Endodermal cell (in vitro differentiated cells): ENCODE results near the gene SERPINA9. TPM values are rescaled to one million over a fixed set of nuclear protein-coding genes. Genes with fewer than 3 reads are reported as not detected.

Experiments
- DNase-seq: peaks from one replicate; pipeline ENCODE4 v3.0.0-alpha.2; 2017
- H3K27ac ChIP-seq: 2 replicates; pipeline ENCODE4 v1.5.1; 2013; ENCODE audit warnings: mild to moderate bottlenecking, low read depth, low read length, moderate library complexity
- H3K27me3 ChIP-seq: 2 replicates; pipeline ENCODE4 v1.6.1; 2013; ENCODE audit warnings: mild to moderate bottlenecking, low read length, moderate library complexity; ENCODE audit not compliant: insufficient read depth, control insufficient read depth, poor library complexity, severe bottlenecking
- H3K36me3 ChIP-seq: 2 replicates; pipeline ENCODE4 v1.7.0; 2013; ENCODE audit warnings: mild to moderate bottlenecking, low read length, moderate library complexity; ENCODE audit not compliant: control insufficient read depth, insufficient read depth
- H3K4me1 ChIP-seq: one replicate; pipeline ENCODE4 v1.7.0; 2013; ENCODE audit warnings: low read length; ENCODE audit not compliant: control insufficient read depth, insufficient read depth
- H3K4me3 ChIP-seq: 2 replicates; pipeline ENCODE4 v1.5.1; 2013; ENCODE audit warnings: mild to moderate bottlenecking, low read length, moderate library complexity
- H3K9ac ChIP-seq: 2 replicates; pipeline ENCODE4 v1.6.1; 2013; ENCODE audit warnings: mild to moderate bottlenecking, low read length, moderate library complexity; ENCODE audit not compliant: poor library complexity, severe bottlenecking; ENCODE audit errors: extremely low read depth
- H3K9me3 ChIP-seq: 2 replicates; pipeline ENCODE4 v1.6.1; 2013; ENCODE audit warnings: mild to moderate bottlenecking, low read length, moderate library complexity; ENCODE audit not compliant: control insufficient read depth
- H3K27ac Mint-ChIP-seq: 2 replicates; pipeline ENCODE4 v1.8.0; 2020; ENCODE audit warnings: mixed read lengths
- H3K27me3 Mint-ChIP-seq: 2 replicates; pipeline ENCODE4 v1.8.0; 2021; ENCODE audit warnings: mild to moderate bottlenecking, mixed read lengths; ENCODE audit not compliant: insufficient read depth
- H3K36me3 Mint-ChIP-seq: 2 replicates; pipeline ENCODE4 v1.8.0; 2020; ENCODE audit warnings: low read depth, mixed read lengths
- H3K4me1 Mint-ChIP-seq: 2 replicates; pipeline ENCODE4 v1.8.0; 2020; ENCODE audit warnings: mixed read lengths
- H3K4me3 Mint-ChIP-seq: 2 replicates; pipeline ENCODE4 v1.8.0; 2020; ENCODE audit warnings: mild to moderate bottlenecking, moderate library complexity, mixed read lengths
- H3K9me3 Mint-ChIP-seq: 2 replicates; pipeline ENCODE4 v1.8.0; 2020; ENCODE audit warnings: mild to moderate bottlenecking, mixed read lengths
- CTCF ChIP-seq: fragments of 200-600 bp; sonication (generic); conservative IDR thresholded peaks from 2 replicates; pipeline ENCODE4 v1.5.0; 2021; ENCODE audit warnings: antibody characterized with exemption, mild to moderate bottlenecking
- WGBS, 2 experiments: methylation state at CpG; one replicate each; pipeline versions ENCODE4 v1.1.5 to v1.1.7; 2013; ENCODE audit warnings: missing lambda C conversion rate in 2 of 2, mixed read lengths in 1 of 2; ENCODE audit not compliant: insufficient coverage in 1 of 2, insufficient read length in 1 of 2; 5-methylcytosine and 5-hydroxymethylcytosine counted together
- total RNA-seq, 2 donors: library from RNA; stranded (reverse); fragmentation: NEBNext Ultra II Directional in 1 of 2; extraction: Animal tissue kit (Norgen Biotek cat#: 25700) in 1 of 2; gene quantifications; 2 replicates in 1 of 2; 3 replicates in 1 of 2; pipeline ENCODE4 v1.2.1, GENCODE V29; 2021

Gene SERPINA9
- total RNA-seq, 2 donors from 2014 or later, result not detected

DNA sequence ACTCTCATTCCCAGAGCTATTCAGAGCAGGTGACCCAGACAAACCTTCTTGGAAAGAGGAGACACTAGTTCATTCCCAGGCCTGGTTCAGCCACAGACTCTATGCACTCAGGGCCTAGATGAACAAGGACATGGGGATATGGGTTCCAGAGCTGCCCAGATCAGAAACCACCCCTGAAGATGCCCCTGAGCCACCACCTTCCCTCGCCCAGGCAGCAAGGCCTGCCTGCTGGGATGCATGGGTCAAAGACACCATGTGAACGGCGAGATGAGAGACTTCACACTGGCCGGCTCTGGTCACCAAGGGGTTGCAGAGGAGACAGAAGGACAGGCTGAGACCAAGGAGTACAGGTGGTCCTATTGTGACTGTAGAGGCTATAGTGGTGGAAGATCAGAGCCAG is 29.2 kb upstream of the SERPINA9 start:
- WGBS, 2 experiments, result 93% methylated on average over 4 of the region's 4 CpGs; no CpG with 5 or more reads in 1 of the 2 experiments
- no peaks in the 10 kb centered on the region for H3K36me3 ChIP-seq
- Mint-ChIP-seq H3K4me3 (no peak overlapping the region), H3K4me1 (no peaks in the 10 kb centered on the region), H3K36me3 (no peaks in the 10 kb centered on the region), H3K27ac (no peak overlapping the region), H3K27me3 (peaks cover 11% of the 10 kb centered on the region), H3K9me3 (no peaks in the 10 kb centered on the region)
- H3K4me3 ChIP-seq, result no peak overlapping the region
- TF ChIP-seq CTCF, result no peak
- H3K27ac ChIP-seq, result no peak overlapping the region
- DNase-seq, result no peak
- H3K27me3 ChIP-seq, result no peaks in the 10 kb centered on the region
- no peaks in the 10 kb centered on the region for H3K9me3 ChIP-seq
- H3K9ac ChIP-seq, result no peak overlapping the region
- H3K4me1 ChIP-seq, result no peaks in the 10 kb centered on the region

GRCh38 chr14:94501588-94502516 is 25.9 kb upstream of the SERPINA9 start:
- Histone ChIP-seq H3K27me3 (peaks cover 18% of the 10 kb centered on the region), H3K36me3 (no peaks in the 10 kb centered on the region), H3K4me3 (no peak overlapping the region), H3K9ac (no peak overlapping the region), H3K9me3 (no peaks in the 10 kb centered on the region), H3K27ac (no peak overlapping the region), H3K4me1 (no peaks in the 10 kb centered on the region)
- no peak overlapping the region for H3K4me3 Mint-ChIP-seq
- 89 to 95% methylated on average over 6 to 14 of the region's 16 CpGs for WGBS, 2 experiments
- H3K4me1 Mint-ChIP-seq, result no peaks in the 10 kb centered on the region
- H3K36me3 Mint-ChIP-seq, result no peaks in the 10 kb centered on the region
- H3K9me3 Mint-ChIP-seq, result no peaks in the 10 kb centered on the region
- no peak for TF ChIP-seq CTCF
- DNase-seq, result no peak
- no peak overlapping the region for H3K27ac Mint-ChIP-seq
- H3K27me3 Mint-ChIP-seq, result peaks cover 22% of the 10 kb centered on the region

- Histone ChIP-seq H3K4me1 (no peaks in the 10 kb centered on the region), H3K9me3 (no peaks in the 10 kb centered on the region), H3K27me3 (peaks cover 29% of the 10 kb centered on the region), H3K27ac (no peak overlapping the region), H3K9ac (no peak overlapping the region), H3K36me3 (no peaks in the 10 kb centered on the region), H3K4me3 (no peak overlapping the region)
- no peak overlapping the region for H3K4me3 Mint-ChIP-seq
- H3K36me3 Mint-ChIP-seq, result no peaks in the 10 kb centered on the region
- no peak overlapping the region for H3K27ac Mint-ChIP-seq
- H3K27me3 Mint-ChIP-seq, result peaks cover 31% of the 10 kb centered on the region
- no peak for DNase-seq
- H3K9me3 Mint-ChIP-seq, result no peaks in the 10 kb centered on the region
- no peak for TF ChIP-seq CTCF
- 90 to 100% methylated on average over 1 to 3 of the region's 3 CpGs for whole genome bisulfite sequencing, 2 experiments
- H3K4me1 Mint-ChIP-seq, result no peaks in the 10 kb centered on the region
Observed at GRCh38 chr14:94500264-94500663, 24.3 kb upstream of the SERPINA9 start.
